GM10248 (cell line): ENCODE measurements around the gene MINDY3.

Experiments
- CTCF ChIA-PET: fragments of 300-600 bp; sonication (Branson Sonifier 250); formaldehyde crosslinking; extraction: SDS; loops from one replicate; lab custom pipeline; 2021; ENCODE audit warnings: antibody characterized with exemption; lab: Yijun Ruan, JAX
- POLR2A ChIA-PET: fragments of 350-650 bp; sonication (Branson Sonifier 250); formaldehyde crosslinking; extraction: SDS; loops from one replicate; lab custom pipeline; 2020; ENCODE audit warnings: antibody characterized with exemption; lab: Yijun Ruan, JAX
- DNase-seq: peaks from one replicate; pipeline ENCODE4 v3.0.0; 2012; ENCODE audit errors: extremely low spot score
- TF ChIP-seq, protein P1 (sequence below): IDR thresholded peaks from 2 replicates; pipeline ENCODE4 v1.5.1; 2012; ENCODE audit warnings: mild to moderate bottlenecking, low read depth; ENCODE audit errors: extremely low read depth, missing control alignments, control extremely low read depth

Gene MINDY3

DNA sequence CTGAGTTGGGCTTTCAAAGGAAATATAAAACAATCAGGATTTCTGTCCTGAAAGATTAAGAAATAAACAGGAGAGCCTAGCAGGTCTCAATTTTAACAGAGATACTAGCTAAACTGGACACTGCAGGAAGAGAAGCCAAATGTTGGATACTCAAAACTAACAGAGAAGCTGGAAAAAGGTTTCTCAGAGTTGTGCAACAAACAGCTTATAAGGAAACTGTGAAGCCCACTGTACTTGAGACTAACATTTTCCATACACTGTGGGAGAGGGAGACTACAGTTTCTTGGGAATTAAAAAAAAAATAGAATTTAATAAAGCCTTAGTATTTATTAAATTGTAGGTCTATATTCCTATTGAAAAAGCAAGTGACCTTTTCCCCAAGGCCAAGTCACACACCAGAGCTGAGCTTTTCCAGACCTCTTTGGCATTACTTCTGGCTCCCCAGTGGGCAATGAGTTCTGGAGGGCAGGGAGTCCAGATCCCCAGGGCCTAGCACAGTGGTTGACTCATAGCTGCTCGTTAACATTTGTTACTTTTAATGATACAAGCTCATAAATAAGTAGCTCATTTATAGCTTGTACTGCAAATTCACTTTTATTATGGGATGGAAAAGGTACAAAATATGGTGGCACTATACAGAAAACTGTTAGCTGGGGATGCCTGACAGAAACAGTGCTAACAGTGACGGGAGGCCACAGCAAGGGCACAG lies 68.3 kb downstream of the MINDY3 start:
- ChIA-PET POLR2A (no interaction called here), CTCF (interaction anchor here (1.2 to 4.9 kb wide), 3 partner anchors 8 to 29 kb away, joined by 3 to 31 read pairs (median 4); no protein-coding TSS in a partner anchor)
- TF ChIP-seq, protein P1, sequence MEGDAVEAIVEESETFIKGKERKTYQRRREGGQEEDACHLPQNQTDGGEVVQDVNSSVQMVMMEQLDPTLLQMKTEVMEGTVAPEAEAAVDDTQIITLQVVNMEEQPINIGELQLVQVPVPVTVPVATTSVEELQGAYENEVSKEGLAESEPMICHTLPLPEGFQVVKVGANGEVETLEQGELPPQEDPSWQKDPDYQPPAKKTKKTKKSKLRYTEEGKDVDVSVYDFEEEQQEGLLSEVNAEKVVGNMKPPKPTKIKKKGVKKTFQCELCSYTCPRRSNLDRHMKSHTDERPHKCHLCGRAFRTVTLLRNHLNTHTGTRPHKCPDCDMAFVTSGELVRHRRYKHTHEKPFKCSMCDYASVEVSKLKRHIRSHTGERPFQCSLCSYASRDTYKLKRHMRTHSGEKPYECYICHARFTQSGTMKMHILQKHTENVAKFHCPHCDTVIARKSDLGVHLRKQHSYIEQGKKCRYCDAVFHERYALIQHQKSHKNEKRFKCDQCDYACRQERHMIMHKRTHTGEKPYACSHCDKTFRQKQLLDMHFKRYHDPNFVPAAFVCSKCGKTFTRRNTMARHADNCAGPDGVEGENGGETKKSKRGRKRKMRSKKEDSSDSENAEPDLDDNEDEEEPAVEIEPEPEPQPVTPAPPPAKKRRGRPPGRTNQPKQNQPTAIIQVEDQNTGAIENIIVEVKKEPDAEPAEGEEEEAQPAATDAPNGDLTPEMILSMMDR: no peak
- no peak for DNase-seq

DNA sequence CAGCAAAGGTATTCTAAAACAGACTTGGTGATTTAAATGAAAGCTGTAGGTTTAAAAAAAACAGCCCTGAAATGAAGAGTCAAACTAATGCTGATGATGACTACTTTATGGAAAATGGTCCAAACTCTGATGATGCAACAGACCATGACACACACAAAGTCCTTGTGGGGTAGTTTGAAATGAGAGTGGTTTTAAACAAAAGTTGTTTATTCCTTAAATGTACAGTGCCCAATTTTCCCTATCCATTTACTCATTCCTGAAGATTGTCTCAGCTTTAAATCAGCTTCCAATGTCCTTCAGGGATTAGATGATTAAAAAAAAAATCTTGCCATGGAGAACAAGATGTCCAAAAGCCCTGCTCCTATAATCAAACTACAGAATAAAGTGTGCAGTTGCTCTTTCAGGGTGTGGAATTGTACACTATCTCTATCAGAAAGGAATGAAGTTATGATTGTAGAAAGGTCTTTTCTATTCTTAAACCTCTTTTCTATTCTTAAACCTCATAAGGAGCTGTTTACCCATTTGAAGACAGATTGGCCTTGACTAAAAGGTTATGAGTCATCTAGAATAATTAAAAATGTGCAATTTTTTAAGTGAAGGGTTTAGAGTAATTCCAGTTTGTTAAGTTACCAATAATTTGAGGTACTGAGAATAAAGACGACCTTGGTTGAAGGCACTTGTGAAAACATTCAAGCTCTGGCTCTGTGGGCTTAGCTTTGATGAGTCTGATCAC lies 70.3 kb downstream of the MINDY3 start:
- no peak for DNase-seq
- POLR2A ChIA-PET: no interaction called here
- CTCF ChIA-PET: interaction anchor here (0.9 to 4.9 kb wide), 3 partner anchors 11 to 149 kb away, joined by 3 to 31 read pairs (median 3); no protein-coding TSS in a partner anchor
- TF ChIP-seq, protein P1: no peak

DNA sequence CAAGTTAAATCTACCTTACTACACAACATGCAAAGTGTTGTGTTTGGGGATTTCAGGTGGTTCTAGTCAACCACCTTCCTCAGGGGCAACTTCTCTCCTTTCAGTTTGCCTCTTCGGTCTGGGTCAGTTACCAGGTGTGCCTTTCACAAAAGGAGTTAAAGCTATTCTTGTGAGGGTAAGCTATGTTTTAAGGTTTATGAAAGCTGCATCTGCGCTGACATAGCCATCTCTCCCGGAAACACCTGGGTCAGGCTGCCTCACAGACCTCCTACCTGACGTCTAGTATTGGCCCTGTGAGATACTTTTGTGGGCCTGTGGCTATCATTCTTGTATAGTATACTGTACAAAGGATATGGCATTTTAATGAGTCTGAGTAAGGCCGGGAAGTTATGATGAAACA lies 72.9 kb downstream of the MINDY3 start:
- TF ChIP-seq, protein P1: no peak
- ChIA-PET POLR2A (no interaction called here), CTCF (interaction anchor here (1.0 kb wide), 1 partner anchor 12 kb away, joined by 3 read pairs; no protein-coding TSS in a partner anchor)
- no peak for DNase-seq

DNA sequence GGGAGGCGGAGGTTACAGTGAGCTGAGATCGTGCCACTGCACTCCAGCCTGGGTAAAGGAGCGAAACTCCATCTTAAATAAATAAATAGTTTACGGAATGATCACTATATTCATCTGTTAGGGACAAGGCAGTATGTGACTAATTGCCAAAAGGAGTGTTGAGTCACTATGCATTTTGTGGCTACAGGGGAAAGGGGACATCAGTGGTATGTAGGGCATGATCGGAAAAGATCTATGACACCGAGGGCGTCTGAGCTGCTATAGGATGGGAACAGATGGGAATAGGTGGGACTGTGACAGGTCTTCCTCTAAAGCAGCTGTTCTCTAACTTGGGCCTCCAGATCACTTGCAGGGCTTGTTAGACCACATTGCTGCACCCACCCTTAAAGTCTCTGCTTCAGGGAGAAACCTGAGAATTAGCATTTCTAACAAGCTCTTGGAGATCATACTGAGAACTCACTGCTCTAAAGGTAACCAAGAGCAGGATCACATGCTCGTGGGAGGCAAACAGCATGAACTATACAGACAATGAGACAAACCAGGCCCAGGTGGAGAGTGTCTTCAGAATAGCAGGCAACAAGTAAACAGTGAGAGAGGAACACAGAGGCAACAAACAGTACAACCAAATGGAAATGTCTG lies 75.5 kb downstream of the MINDY3 start:
- DNase-seq: no peak
- ChIA-PET POLR2A (no interaction called here), CTCF (interaction anchor here (1.1 kb wide), 1 partner anchor 9 kb away, joined by 3 read pairs; no protein-coding TSS in a partner anchor)
- TF ChIP-seq, protein P1: no peak

DNA sequence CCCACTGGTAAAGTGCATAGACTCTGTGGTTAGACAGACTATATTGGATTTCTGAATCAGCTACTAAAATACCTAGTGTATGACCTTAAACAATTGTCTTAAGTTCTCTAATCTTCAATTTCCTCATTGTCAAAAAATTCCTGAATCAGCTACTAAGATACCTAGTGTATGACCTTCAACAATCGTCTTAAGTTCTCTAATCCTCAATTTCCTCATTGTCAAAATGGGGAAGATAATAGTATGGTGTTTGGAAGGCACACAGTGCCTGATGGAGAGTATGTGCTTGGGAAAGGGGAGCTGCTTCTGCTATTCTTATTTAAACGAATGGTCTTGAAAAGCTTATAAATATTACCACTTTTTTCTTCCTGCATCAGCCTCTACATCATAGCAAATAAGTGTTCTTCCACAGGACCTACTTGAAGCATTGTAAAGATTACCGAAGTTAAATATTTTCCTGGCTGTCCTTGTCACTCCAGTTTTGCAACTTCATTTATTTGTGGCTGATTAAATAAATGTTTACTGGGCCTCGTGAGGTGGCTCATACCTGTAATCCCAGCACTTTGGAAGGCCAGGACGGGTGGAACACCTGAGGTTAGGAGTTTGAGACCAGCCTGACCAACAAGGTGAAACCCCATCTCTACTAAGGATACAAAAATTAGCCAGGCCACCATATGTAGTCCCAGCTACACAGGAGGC lies 76.2 kb downstream of the MINDY3 start:
- TF ChIP-seq, protein P1: no peak
- CTCF ChIA-PET: interaction anchor here (0.9 to 1.1 kb wide), 2 partner anchors 8 to 10 kb away, joined by 3 read pairs; no protein-coding TSS in a partner anchor
- POLR2A ChIA-PET: no interaction called here

DNA sequence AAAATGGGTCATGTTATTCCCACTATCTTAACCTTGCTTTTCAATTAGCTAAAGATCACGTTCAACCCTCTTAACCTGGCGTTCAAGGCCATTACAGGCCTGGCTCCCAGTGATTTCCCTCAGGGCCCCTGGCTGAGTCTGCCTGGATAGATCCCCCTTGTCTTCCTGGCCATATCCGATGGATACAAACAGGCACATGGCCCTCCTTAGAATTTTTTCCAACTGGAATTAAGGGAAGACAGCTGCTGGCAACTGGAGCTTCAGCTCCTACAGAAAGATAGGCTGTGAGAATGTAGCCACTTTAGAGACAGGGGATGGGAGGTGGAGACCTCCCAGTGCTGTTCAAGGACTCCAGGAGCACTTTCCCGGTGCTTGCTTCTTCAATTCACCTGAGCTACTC lies 77.5 kb downstream of the MINDY3 start:
- POLR2A ChIA-PET: no interaction called here
- CTCF ChIA-PET: no interaction called here
- TF ChIP-seq, protein P1: no peak
- no peak for DNase-seq

More for the DNA sequence above, 76.2 kb downstream of the MINDY3 start:
- DNase-seq: no peak
